Rectal smooth muscle tissue (tissue), 1 donor: ENCODE results near the gene FNTB.

Experiments used
- H3K27ac ChIP-seq: one replicate; pipeline ENCODE4 v1.7.0; 2013; ENCODE audit warnings: low read depth, low read length, inconsistent platforms
- H3K27me3 ChIP-seq: one replicate; pipeline ENCODE4 v1.7.0; 2013; ENCODE audit warnings: low read length; ENCODE audit not compliant: control insufficient read depth, insufficient read depth
- H3K36me3 ChIP-seq: one replicate; pipeline ENCODE4 v1.7.0; 2013; ENCODE audit warnings: low read length; ENCODE audit not compliant: control insufficient read depth, insufficient read depth
- H3K4me1 ChIP-seq: one replicate; pipeline ENCODE4 v1.7.0; 2013; ENCODE audit warnings: low read length; ENCODE audit not compliant: control insufficient read depth, insufficient read depth
- H3K4me3 ChIP-seq: one replicate; pipeline ENCODE4 v1.7.0; 2013; ENCODE audit warnings: low read length
- H3K9ac ChIP-seq: one replicate; pipeline ENCODE4 v1.7.0; 2013; ENCODE audit warnings: low read length

The FNTB gene

DNA sequence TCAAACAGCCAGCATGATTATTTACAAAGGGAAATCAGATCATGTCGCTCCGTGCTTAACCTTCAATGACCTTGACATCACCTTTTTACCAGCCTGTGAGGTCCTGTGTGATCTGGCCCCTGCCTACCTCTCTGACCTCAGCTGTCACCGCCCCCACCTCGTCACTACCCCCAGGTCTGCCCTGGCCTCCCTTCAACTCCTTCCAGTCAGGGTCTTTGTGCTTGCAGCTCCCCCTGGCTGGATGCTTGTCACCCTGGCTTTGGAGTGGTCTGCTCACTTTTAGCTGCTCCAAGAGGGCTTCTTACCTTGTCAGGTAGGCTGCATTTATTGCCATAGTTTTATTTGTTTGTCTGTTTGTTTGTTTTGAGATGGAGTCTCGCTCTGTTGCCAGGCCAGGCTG lies 123.8 kb downstream of the FNTB start:
- H3K4me3 ChIP-seq = no peak overlapping the region
- no peaks in the 10 kb centered on the region for H3K4me1 ChIP-seq
- no peaks in the 10 kb centered on the region for H3K27me3 ChIP-seq
- no peak overlapping the region for H3K27ac ChIP-seq
- H3K9ac ChIP-seq = no peak overlapping the region
- no peaks in the 10 kb centered on the region for H3K36me3 ChIP-seq
